Stimulated activated CD8-positive, alpha-beta memory T cell treated with anti-CD3 and anti-CD28 coated beads, Interleukin-7, amount 100 ng/mL, for 1 hour (primary cell): Measurements from ENCODE around the gene PLEKHN1.
"Not testable (repeated sequence)": the region's sequence is repeated elsewhere in the genome, so short reads cannot be mapped to it uniquely, and the experiment has no call there.

Experiments
- DNase-seq, 2 donors: peaks; one replicate each; pipeline ENCODE4 v3.0.0-alpha.2; 2020; ENCODE audit warnings: low read depth in 2 of 2

The PLEKHN1 gene

DNA sequence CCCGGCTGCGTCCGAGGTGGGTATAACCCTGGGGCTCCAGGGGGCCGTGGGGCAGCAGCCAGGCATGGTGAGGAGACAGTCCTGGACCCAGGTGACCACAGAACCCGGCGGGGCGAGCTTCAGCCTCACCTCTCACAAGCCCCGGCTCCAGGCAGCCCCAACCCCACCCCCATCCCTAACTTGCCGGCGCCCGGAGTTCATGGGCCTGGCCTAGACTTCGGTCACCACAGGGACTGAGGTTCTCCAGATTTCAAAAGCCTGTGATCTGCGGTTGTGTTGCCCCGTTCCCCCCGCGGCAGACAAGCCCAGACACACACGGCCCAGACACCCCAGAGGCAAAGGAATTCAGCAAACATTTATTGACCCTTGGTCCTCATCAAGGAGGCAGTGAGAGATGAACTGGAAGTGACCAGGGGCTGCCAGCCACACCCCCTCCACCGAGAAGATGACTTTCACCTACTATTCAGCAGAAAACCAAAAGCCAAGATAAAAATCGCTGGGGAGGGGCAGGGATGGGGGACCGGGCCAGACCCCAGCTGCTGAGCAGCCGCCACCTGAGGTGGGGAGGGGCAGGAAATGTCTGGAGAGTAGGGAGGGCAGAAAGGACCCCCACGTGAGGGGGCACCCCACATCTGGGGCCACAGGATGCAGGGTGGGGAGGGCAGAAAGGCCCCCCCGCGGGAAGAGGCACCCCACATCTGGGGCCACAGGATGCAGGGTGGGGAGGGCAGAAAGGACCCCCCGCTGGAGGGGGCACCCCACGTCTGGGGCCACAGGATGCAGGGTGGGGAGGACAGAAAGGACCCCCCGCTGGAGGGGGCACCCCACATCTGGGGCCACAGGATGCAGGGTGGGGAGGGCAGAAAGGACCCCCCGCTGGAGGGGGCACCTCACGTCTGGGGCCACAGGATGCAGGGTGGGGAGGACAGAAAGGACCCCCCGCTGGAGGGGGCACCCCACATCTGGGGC, 29.7 kb downstream of the PLEKHN1 start:
- DNase-seq, result no peak

DNA sequence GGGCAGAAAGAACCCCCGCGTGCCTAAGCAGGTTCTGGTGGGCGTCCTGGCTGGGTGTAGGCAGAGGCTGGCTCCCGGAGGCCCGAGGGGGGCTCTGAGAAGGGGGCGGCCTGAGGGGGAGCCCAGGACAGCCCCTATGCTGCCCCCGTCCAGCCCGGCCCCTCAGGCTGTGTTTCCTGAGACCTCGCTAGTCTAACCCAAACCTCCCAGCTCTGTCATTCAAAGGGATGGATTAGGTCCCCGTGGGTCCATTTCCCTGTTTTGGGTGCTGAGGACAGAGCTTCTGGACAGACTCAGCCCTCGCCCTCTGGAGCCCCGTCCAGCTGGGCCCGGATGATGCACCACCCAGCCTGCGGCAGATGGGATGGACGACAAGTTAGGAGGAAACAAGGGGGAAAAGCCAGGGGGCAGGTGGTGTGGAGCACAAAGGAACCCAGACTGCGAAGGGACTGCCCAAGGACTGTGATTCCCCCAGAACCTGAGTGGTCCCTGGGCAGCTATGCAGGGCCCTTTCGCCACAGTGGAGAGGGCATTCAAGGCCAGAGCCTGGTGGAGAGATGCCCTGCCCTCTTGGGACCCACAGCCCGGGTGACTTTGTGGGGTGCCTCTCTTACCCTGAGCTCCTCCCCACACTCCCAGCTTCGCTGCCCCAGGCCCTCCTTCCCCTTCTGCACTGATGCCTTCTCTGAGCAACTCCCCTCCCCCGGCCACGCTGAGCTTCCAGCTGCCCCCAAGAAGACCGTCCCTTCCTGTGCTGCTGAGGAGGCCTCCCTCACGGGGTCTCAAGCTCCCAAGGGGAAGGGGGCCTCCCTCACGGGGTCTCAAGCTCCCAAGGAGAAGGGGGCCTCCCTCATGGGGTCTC, 30.8 kb downstream of the PLEKHN1 start:
- no peak for DNase-seq

DNA sequence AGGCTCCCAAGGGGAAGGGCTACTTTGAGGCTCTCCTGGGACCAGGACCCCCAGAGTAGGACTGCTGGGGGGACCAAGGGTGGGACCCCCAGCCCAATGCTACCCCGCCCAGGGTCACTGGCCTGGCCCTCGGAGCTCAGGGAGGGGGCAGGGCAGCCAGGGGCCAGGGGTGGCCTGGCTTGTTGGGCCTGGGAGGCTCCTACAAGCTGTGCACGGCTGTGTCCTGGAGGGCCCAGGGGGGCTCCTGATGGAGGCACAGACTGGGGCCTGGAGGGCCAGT, 31.4 kb downstream of the PLEKHN1 start:
- no peak for DNase-seq

DNA sequence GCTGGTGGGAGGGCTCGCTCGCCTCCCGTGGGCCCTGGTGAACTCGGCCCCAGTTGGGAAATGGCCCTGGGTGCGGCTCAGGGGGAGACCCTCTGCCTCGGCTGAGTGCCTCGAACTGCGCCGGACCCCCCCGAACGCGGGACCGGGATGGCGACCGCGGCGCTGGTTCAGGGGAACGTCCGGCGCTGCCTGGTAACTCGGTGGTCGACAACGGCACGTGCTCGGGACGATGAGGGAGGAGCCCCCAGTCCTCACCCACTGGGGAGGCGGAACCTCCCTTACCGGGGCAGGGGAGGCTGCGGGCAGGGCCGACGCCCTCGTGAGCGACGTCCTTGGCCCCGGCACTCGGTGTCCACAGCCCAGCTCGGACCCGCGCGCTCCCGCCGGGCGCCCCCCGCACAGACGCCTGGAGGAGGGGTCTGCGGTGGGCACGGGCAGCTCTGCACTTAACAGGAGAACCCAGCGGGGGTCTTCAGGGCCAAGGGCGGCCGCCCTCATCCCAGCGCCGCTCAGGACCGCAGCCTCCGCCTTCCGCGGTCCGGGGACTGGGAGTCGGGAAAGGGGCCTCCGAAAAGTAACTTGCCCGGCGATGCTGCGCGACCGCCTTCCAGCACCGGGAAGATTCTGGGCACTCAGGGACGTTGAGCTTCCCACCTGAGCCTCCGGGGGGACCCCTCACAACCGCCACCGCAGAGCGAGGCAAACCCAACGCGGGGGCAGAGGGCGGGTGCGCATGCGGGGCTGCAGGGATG, 31.9 kb downstream of the PLEKHN1 start:
- DNase-seq, result no peak

DNA sequence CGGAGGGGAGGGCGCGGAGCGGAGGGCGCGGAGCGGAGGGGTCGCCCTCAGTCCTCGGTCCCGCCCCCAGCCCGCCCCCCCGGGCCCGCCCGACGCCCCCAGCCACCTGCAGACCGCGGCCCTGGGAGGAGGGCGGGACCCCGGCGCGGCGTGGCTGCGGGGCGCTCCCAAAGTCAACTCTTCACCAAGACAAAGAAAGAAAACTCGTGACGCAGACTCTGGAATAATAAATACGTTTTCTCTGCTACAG, 32.4 kb downstream of the PLEKHN1 start:
- no peak for DNase-seq

DNA sequence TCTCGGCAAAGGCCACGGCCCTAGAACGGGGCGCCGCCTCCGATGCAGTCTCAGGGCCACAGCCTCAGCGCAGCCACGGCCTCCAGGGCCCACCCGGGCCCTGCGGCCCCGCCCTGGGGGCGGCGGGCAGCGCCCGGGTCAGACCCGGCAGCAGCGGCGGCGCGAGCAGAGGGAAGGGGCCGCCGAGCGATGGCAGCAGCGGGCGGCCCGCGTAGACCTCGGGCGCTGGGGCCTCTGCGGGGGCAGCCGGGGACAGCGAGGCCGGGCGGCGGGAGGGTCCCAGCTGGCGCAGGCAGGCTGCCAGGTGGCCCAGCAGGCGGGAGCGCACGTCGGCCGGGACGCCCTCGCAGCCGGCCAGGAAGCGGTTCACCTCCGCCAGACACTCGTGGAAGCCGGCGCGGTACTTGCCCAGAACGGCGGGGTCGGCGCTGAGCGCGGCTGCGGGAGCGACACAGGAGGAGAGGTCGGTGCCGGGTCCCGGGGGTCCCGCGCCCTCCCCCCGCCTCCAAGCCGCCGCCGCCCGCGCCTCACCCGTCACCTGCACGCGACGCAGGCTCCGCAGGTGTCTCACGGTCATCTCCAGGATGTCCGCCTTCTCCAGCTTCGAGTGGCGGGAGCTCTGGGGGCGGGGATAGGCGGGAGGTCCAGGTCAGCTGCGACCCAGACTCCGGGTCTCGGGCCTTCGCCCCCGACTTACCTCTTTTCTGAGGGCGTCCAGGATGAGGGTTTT, 32.9 kb downstream of the PLEKHN1 start:
- no peak for DNase-seq

DNA sequence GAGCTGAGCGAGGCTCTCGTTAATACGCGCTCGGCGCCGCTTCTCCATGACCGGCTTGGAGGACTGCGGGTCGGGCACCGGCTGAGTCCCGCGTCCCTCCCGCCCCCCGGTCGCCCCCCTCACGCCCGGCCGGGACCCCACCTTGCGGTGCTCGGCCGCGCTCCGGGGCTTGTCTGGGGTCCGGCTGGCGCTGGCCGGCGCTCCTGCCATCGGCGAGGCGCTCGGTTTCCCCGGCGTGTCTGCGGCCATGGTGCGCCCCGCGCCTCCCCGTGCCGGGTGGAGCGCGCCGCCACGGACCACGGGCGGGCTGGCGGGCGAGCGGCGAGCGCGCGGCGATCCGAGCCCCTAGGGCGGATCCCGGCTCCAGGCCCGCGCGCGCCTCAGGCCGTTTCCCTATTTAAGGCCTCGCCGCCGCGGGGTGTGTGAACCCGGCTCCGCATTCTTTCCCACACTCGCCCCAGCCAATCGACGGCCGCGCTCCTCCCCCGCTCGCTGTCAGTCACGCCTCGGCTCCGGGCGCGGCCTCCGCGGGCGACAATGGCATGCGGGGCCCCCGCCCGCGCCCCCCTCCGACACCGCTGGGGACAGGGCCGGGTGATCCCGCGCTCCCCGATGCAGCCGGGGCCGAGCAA, 33.6 kb downstream of the PLEKHN1 start, which contains the start of gene HES4:
TSS of gene HES4 (minus strand) at position 373 of the 632 bp plus-strand sequence. CDS start at position 249, 124 bp downstream.
- DNase-seq, result peak in 1 of 2 donors; percentile 30

DNA sequence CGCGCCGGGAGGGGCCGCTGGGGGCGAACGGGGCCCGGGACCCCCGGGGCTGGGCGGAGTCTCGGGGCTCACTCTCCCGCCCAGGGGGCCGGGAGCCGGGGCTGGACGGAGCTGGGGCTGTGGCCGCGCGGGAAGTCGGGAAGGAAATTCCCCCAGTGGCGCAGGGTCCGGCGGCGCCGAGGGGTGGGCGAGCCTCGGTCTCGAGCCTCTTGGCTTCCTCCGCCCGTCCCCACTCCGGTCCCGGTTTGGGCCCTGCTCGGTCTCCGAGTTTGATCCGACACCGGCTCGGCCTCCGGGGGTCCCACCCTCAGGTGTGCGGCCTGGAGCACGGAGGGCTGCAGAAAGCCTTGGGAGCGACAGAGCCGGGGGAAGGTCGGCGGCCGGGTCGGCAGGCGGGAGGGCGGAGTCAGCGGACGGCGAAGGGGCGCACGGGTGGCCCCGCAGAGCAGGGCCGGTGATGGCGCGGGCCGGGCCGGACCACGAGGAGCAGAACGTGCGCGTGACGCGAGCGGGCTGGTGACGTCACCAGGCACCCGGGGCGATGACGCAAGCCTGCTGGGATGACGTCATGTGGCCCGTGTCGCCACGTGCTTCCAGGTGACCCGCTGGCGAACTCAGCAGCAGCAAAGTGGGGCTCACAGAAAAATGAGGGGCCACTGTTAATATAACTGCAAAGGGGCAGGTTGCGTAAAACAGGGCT, 34.2 kb downstream of the PLEKHN1 start:
- DNase-seq, result peak in 1 of 2 donors; percentile 40

DNA sequence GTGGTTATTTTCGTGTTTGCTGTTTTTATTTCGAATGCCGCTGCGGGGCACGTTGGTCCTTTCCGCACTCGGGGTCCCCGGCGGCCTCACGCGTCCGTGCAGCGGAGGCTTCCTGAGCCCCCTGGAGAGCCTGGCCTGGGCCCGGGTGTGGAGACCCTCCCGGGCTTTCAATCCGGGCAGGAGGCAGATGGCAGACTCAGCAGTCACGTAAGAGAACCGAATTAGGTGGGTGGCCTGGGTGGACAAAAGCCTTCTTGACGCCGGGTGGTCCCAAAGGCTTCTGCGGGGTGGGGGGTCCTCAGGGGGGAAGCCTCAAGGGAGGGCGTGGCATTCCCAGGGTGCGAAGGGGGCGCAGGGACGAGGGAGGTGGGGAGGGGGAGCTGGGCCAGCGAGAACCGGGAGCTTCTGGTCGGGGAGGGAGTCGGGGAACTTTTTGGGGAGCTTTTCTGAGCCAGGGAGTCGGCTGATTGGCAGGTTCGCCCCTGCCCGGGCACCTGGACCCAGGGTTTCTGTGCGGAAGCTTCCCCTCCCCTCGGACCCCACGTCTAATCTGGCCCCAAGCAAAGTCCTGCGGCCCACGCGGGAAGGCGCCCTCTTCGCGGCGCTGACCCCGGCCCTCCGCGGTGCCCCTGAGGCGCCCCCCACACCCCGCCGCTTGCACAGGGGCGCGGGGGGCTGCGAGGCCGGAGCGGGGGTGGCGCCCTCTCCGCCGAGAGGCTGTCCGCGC, 34.9 kb downstream of the PLEKHN1 start:
- DNase-seq, result no peak

DNA sequence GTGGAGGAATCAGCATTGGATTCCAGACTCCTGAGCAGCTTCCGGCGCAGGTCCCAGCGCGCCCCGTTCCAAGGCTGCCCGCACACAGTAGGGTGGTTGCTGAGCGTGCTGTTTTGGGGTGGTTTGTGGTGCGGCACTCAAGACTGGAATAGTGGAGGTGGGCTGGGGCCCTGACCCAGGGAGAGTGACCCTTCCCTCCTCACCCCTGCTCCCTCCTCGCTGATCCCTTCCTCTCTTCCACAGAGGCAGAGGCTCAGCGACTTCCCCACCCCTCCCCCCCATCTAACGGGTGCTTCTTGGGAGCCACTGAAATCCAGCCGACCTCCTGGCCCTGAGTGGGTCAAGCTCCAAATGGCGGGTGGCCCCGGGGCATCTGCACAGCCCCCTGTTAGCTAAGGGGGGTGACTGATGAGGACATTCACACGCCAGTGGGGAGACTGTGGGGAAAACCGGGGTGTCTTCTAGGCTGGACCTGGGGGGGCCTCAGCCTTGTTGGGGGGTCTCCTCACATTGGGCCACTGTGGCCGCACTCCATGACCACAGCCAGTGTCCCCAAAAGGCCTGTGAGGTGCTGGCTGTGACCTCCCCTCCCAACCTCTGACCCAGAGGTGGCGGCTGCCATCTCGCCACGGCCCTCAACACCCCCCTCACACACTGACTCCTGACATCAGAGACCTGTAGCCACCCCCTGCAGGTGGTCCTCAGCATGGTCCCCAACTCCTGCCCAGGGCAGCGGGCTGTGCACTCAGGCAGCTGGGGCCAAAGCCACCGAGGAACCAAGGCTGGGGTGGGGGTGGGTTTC, 37.5 kb downstream of the PLEKHN1 start:
- no peak for DNase-seq

DNA sequence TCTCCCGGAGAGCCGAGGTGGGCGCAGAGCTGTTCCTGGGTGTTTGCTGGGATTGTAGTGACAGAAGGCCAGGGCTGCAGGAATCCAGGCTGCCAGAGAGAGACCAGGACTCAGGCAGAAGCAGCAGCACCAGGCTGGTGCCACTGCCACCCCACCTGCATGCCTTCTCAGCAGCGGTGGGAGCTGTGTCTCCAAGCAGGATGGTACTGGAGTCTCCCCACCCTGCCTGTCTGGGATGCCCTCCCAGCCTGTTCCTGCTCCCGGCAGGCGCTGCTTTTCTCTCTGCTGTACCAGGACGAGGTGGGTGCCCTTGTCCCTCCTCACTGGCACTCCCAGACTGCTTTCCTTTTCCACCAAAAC, 38.1 kb downstream of the PLEKHN1 start:
- no peak for DNase-seq

DNA sequence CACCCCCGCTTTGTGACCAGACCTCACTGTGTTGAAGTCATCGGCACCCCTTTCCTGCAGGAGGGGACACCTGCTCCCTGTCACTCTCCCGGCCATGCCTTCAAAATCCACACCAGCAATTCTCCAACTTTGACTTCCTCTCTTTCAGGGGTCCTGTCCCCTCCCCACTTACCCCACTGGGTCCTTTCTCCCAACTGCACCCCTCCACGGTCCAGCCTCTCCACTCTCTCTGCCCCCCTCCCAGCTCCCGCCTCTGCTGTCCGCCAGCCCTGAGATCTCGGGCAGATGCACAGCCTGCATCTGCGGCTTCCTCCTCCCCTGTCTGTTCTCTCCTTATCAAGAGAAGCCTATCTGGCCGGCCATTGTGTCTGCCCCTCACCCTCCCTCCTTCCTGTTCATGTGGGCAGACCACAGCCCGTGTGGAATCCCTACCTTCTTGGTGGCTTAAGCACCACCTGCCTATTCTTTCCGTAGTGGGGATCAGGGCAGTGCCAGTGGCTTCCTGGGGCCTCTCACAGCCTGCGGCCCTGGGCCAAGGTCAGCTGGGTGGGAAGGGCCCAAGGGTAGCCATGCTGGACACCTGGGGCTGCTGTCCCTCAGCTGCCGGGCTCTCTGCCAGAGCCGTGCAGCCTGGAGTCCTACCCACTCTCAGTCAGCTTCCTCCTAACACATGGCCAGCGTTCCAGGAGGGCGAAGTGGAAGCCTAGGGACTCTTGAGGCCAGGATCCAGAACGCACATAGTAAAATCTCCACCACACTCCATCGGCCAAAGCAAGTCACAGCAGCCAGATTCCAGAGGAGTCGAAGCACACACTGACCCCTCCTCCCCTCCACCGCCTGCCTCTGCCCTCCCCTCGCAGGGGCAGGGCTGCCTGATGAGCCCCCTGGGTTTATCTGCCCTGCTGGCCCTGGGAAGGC, 38.8 kb downstream of the PLEKHN1 start:
- no peak for DNase-seq

DNA sequence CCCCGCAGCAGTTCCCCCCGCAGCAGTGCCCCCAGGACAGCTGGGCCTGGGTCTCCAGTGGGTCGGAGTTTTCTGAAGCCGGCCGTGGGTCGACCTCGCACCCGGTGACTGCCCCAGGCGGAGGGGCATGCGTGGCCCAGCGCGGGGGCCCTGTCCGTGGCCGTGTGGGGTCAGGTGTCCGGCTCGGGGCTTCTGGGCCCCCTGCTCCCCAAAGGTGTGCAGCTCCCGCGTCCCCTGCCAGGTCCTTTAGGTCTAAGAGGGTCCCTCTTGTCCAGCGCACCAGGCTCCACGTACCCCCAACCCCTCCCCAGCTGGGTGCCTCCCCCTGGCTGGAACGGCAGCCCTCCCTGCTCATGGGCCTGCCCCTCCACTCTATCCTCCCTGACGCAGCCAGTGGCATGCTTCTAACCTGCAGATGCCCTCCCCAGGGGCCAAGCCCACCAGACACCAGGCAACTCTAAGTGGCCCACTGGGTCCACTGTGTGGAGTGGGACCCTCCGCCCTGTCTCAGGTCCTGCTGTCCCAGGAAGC, 39.6 kb downstream of the PLEKHN1 start:
- DNase-seq, result no peak

DNA sequence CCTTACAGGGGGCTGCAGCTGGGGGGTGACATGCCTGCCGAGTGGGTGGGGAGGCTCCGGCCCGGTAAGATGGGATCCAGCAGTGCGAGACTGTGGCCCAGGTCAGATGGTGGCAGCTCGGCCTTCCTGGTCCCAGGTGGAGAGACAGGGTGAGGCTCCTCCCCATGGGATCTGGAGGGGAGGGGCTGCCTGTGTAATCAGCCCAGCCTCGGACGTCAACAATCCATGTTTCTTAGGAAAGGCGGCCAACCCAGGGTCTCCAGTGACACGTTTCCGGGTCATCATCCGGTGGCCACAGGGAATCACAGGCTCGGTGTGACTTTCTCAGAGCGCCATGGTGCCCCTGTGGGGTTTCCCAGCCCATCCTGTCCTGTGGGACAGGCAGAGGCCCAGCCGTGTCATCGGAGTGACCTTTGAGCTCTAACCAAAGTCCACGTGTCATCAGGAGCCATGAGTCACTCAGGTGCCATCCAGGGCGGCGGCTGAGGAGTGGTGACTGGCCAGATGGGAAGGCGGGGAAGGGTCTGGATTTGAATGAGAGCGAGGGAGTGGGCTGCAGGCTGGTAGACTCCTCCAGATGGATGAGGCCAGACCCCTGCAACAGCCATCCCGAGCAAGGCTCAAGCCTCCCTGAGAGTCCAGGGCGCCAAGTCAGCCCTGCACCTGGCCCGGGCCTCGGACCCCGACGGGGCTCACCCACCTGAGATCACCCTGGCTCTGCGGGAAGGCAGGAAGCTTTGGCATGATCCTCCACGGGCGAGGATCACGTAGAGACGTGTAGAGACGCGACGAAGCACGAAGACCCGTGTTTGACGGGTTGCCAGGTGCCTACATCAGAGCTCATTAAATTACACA, 40.2 kb downstream of the PLEKHN1 start:
- DNase-seq, result no peak

DNA sequence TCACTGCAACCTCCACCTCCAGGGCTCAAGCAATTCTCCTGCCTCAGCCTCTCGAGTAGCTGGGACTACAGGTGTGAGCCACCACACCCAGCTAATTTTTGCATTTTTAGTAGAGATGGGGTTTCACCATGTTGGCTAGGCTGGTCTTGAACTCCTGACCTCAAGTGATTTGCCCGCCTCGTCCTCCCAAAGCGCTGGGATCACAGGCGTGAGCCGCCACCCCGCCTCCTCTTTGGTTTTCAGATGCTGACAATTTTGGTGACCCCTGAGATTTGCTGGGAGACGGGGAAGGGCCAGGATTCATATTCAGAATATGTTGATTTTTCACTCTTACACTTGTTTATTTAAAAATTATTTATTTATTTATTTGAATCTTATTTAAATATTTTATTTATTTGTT, 43.8 kb downstream of the PLEKHN1 start:
- not testable (repeated sequence) for DNase-seq

DNA sequence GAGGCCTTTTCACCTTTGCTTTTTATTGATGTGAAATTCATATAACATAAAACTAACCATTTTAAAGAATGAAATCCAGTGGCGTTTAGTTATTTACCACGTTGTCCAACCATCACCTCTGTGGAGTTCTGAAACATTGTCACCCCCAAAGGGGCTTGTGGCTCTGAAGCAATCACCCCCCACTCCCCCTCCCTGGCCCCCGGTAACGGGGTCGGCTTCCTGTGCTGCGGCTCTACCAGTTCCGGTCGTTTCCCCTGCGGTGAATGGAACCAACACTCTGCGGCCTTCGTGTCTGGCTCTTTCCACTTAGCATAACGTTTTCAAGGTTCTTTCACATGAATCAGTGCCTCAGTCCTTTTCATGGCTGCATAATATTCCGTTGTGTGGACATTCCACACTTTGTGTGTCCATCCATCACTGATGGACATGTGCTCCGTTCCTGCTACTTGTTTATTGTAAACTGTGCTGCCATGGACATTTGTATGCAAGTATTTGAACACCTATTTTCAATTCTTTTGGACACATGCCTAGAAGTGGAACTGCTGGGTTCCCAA, 45.2 kb downstream of the PLEKHN1 start:
- DNase-seq, result no peak

DNA sequence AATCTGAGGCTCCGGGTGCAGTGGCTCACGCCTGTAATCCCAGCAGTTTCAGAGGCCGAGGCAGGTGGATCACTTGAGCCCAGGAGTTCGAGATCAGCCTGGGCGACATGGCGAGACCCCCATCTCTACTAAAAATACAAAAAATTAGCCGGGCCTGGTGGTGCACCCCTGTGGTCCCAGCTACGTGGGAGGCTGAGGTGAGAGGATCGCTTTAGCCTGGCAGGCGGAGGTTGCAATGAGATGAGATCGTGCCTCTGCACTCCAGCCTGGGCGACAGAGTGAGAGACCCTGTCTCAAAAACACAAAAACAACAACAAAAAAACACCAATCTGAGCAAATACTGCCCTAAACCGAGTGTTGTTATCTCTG, 46.4 kb downstream of the PLEKHN1 start:
- DNase-seq, result not testable (repeated sequence)
